GM21717 (cell line): ENCODE measurements around the gene DYNC1I1.
A peak's percentile ranks its signal among the peaks of the same experiment; 100 is the strongest.

Experiments
- ATAC-seq: cut with Tn5 transposase; IDR thresholded peaks from one replicate; pipeline ENCODE4 v1.9.1; 2021; ENCODE audit warnings: mild to moderate bottlenecking, moderate library complexity; ENCODE audit not compliant: unreplicated experiment

Gene DYNC1I1

GRCh38 chr7:95847061-95847460 is 74.7 kb downstream of the DYNC1I1 start:
- ATAC-seq, result no peak

DNA sequence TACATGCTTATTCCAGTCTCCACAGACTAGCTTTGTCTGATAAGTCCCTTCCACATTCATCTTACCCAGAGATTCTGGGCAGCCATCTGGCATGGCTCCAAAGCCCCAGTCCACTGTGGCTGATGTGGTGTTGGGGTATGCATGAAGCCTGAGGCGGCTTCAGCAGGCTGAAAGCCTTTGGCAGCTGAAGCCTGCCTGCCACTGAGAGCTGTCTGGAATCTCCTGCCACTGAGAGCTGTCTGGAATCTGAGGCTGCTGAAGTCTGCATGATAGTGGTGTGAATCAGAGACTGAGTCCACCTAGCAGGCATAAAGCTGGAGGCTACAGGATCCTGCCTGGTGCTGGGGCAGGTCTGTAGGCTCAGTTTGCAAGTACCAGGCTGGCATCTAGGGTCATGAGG is 87.1 kb downstream of the DYNC1I1 start:
- no peak for ATAC-seq

GRCh38 chr7:95861041-95861440 is 88.7 kb downstream of the DYNC1I1 start:
- no peak for ATAC-seq

- no peak for ATAC-seq
Observed at GRCh38 chr7:95863623-95864022, 91.3 kb downstream of the DYNC1I1 start.

DNA sequence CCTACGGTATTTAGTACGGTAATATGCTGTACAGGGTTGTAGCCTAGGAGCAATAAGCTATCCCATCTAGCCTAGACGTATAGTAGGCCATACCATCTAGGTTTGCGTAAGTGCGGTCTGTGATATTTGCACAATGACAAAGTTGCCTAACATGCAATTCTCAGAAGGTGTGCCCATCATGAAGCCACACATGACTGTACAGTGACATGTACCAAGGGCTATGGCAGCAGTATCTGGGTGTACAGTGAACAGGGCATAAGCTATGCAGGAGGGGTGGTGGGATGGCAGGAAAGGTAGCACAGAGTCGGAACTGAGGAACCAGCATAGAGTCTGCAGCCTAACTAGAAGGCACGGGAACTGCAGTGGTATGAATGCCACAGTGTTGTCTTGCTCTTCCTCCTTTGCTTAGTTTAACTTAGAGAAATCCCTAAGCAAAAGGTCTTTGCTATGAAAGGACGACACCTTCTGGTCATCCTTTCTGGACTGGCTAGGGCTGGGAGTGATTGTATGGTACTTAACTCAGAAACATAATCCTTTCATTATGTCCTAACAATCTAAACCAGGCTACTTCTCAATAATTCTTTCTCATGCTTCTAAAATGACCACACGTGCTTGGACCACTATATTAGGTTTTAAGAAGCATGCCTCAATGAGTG is 93.5 kb downstream of the DYNC1I1 start:
- ATAC-seq, result no peak

- ATAC-seq, result peak; percentile 99
Observed at GRCh38 chr7:95867309-95867708, 95.0 kb downstream of the DYNC1I1 start.

GRCh38 chr7:95871075-95871848 is 98.9 kb downstream of the DYNC1I1 start:
- no peak for ATAC-seq

DNA sequence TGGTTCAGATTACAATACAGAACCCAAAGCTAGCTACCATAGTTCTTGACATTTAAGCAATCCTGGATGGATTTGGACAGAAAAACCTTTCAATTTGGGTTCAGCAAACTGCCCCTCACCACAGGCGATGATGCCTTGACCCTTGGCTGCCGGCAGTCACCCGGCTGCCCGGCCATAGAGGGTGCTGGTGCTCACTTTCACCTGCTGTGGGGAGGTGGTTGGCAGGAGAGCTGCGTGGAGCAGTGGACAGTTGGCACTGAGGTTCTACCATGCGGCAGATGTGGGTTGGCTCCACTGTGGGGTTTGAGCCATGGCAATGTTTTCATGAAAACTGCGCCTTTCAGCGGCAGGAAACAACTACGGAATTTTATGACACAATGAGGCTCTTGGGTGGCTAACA is 99.5 kb downstream of the DYNC1I1 start:
- no peak for ATAC-seq

DNA sequence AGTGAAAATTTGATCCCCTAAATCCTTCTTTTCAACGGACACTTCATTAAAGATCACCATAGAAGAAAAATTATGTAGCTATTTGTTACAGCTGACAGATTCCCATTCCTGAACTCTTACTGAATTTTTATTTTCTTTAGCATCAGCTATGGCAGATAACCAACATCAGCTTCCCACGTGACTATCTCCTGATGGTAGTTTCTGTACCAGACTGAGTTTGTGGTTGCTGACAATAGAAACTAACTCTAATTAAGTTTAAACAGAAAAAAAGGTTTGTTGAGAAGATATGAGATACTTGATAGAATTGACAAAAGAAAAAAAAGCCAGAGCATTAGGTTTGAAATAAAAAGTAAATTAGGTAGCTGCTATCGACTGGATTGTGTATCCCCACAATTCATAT is 101.8 kb downstream of the DYNC1I1 start:
- ATAC-seq, result no peak

- ATAC-seq, result no peak
Observed at GRCh38 chr7:95874541-95875265, 102.3 kb downstream of the DYNC1I1 start.

- ATAC-seq, result no peak
Observed at GRCh38 chr7:95875519-95875918, 103.2 kb downstream of the DYNC1I1 start.

- no peak for ATAC-seq
Observed at GRCh38 chr7:95878677-95879076, 106.3 kb downstream of the DYNC1I1 start.

DNA sequence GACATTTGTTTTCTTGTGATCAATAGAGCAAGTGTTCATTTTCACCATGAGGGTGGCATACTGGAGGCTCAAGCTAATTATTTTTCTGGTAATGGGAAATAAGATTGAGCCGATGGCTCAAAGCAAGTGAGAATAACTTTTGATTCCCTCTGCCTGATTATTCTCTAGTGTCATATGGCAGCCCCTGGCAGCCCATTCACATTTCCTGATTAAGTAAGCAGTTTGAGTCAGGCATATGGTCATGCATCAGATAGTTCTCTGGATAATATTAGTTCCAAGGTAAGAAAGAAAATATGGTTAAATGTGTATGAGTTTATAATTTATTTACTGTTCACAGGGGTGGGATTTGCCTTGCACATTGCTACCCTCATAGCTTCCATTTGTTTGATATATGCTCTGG is 109.2 kb downstream of the DYNC1I1 start:
- no peak for ATAC-seq

DNA sequence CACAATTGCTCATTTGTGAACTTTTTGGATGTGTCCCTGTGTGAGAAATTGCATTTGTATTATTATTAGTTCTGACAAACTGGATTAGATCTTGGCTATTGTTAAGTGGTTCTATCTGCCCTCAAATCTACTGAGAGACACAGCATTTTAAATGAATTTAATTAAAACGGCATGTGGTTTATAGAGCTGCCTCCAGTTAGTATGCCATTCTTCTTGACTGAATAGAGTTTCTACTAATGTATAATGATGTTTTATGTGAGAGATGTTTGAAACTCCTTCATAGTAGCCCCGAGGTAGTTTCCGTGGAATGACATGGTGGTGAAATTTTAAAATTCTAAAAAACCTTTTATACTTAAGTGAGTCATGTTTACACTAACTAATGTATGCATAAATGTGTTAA is 110.9 kb downstream of the DYNC1I1 start:
- ATAC-seq, result no peak

DNA sequence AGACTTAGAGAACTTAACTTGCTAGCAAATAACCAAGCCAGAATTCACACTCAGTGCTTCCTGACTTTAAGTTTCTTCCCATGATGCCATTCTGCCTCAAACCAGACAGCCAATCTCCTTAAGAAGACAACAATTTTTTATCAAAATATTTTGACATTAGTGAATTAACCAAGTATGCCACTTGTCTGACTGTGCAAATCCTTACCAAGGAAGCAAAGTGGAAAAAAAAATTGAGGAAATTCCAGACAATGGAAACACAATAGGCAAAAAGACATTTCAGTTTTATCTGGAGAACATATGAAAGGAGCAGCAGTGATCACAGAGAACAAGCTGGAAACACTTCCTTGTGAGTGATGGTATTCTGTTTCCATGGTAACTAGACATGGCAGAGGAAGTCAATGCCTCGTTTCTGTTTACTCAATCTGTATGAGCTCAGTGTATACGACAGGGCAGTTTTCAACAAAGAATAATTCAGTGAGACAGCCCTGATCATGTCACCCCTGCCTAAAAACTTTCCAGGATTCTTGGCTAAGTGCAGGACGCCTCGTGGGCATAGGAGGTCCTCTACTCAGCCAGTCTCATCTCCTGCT is 114.2 kb downstream of the DYNC1I1 start:
- no peak for ATAC-seq

- ATAC-seq, result no peak
Observed at GRCh38 chr7:95893484-95893883, 121.1 kb downstream of the DYNC1I1 start.

DNA sequence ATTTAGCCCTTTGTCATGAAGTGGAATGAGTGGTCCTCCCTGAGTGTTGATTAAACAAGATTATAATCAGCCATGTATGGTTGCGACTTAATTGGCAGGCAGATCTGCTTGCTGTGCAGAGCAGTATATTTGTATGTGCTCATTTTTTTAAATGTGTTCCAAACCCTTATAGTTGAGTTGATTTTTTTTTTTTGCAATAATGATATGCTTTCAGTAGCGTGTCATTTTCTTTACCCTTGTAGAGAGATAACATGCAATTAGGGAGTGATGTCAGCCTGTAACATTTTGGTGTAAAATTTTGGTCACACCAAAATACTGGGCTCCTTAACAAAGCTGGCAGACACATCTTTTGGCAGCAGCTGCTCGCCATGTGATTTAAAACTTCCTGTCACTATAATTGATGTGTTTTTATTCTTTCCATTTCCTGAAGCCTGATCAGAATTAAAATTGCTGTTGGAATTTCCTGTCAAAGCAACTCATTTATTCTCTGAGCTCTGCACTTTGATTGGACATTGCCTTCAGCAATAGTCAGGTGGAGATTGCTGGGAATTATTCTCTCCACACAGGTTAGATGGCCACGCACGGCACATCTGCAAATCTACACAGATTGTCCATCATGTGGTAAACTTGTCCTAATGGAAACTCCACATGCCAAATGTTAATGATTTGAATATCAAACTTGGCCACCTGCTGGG is 125.3 kb downstream of the DYNC1I1 start:
- ATAC-seq, result no peak

DNA sequence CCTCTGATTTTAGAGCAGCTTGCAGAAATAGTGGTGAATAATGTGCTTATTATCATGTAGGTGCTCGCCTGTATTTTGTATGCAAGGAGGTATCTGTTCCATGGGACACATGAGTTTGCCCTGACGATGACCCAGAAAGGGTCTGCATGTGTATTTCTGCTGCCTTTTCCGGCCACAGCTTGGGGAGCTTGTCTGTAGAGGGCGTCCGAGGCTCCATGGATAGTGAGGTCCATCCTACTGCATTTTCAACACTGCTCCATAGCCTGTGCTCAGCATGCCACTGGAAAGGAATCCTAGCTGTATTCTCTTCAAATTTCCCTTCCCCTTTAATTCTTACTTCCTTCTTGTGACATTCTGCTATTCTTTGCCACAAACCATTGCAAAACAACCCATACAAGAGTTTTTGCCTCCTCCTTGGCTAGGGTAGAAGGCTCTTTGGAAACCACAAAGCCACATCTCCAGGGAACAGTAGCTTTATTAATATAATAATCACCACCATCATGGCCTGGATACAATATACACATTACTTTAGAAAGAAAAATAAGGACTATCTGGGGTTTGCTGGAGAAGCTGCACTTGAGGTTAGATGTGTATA is 127.7 kb downstream of the DYNC1I1 start:
- no peak for ATAC-seq

DNA sequence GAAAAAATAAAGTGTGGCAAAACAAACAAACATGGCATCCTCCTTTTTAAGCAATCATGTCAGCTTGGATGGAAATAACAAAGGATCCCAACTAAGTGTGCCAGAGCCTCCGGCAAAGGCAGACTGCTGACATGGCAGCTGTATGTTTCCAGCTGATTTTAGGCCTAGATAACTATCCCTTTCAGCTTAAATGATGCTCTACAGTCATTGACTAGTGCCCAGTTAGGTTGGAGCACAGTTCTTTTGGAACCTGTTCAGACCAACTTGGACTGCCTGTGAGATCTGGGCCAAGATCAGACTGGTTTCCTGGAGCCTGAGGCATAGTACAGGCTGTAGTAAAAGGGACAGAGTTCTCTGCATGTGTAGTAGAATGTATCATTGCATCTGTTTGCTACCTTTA is 128.7 kb downstream of the DYNC1I1 start:
- no peak for ATAC-seq

DNA sequence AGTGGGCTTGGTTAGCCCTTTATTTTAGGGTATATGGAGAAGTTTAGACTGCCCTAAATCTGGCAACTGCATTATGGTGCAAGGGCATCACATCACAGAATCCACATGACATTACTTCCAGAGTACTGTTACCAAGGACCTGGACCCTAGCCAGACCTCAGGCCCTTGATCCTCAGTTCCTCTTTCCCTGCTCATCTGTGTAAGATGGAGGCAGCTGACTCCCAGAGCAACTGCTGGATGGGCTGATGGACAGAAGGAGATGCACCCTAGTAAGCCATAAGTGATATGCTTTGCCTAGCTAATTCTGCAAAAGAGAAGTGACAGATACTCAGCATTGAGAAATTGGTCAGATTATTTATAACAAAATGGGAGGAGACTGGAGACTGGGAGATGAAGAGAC is 131.7 kb downstream of the DYNC1I1 start:
- no peak for ATAC-seq

GRCh38 chr7:95905167-95905566 is 132.8 kb downstream of the DYNC1I1 start:
- no peak for ATAC-seq
